Measurements from ENCODE around the gene BMPR2.

- TF ChIP-seq CTCF (IDR thresholded peaks at IDR 0.05), result no peak
- TF ChIP-seq POLR2A (IDR thresholded peaks at IDR 0.05; ENCODE audit: low read depth), result no peak
- TF ChIP-seq POLR2AphosphoS5 (IDR thresholded peaks at IDR 0.05), result no peak
- TF ChIP-seq EP300 (IDR thresholded peaks at IDR 0.05), result no peak
Observed at GRCh38 chr2:202521470-202521869, 145.3 kb downstream of the BMPR2 start.

Data from esophagus muscularis mucosa (tissue), 4 donors.